Neural crest cell (in vitro differentiated cells): ENCODE results near the gene GPC6. TPM values are rescaled to one million over a fixed set of nuclear protein-coding genes. Genes with fewer than 3 reads are reported as not detected.

Experiments
- DNase-seq: peaks from one replicate; pipeline ENCODE4 v3.0.0; 2021; ENCODE audit warnings: low read depth, mixed read lengths, low spot score
- H3K27ac Mint-ChIP-seq: one replicate; pipeline ENCODE4 v1.8.0; 2021; ENCODE audit warnings: mild to moderate bottlenecking, mixed read lengths; ENCODE audit not compliant: unreplicated experiment
- H3K27me3 Mint-ChIP-seq: 2 replicates; pipeline ENCODE4 v1.8.0; 2021; ENCODE audit warnings: low read depth, mild to moderate bottlenecking, mixed read lengths
- H3K36me3 Mint-ChIP-seq: 2 replicates; pipeline ENCODE4 v1.8.0; 2021; ENCODE audit warnings: low read depth, mild to moderate bottlenecking, mixed read lengths
- H3K4me1 Mint-ChIP-seq: 2 replicates; pipeline ENCODE4 v1.8.0; 2021; ENCODE audit warnings: mixed read lengths
- H3K4me3 Mint-ChIP-seq: one replicate; pipeline ENCODE4 v1.8.0; 2021; ENCODE audit warnings: mild to moderate bottlenecking, mixed read lengths
- H3K9me3 Mint-ChIP-seq: 2 replicates; pipeline ENCODE4 v1.8.0; 2021; ENCODE audit warnings: mixed read lengths
- CTCF ChIP-seq: fragments of 200-600 bp; sonication (generic); conservative IDR thresholded peaks from 2 replicates; pipeline ENCODE4 v1.5.0; 2021; ENCODE audit warnings: antibody characterized with exemption, mild to moderate bottlenecking
- total RNA-seq: library from RNA; stranded (reverse); gene quantifications from 2 replicates; pipeline ENCODE4 v1.2.1, GENCODE V29; 2021

Gene GPC6
- total RNA-seq, 1 donor from 2014 or later: 13.4 TPM

GRCh38 chr13:94328381-94329041, 1101.9 kb downstream of the GPC6 start:
- H3K4me1 Mint-ChIP-seq: peaks cover 32% of the 10 kb centered on the region

GRCh38 chr13:94329277-94329676, 1102.7 kb downstream of the GPC6 start:
- no peak for TF ChIP-seq CTCF
- DNase-seq: no peak
- no peaks in the 10 kb centered on the region for H3K27me3 Mint-ChIP-seq

More at GRCh38 chr13:94328381-94329041, 1101.9 kb downstream of the GPC6 start:
- Mint-ChIP-seq H3K27me3 (no peaks in the 10 kb centered on the region), H3K36me3 (peaks cover 3% of the 10 kb centered on the region), H3K27ac (no peak overlapping the region), H3K9me3 (no peaks in the 10 kb centered on the region), H3K4me3 (no peak overlapping the region)
- TF ChIP-seq CTCF: no peak
- no peak for DNase-seq

GRCh38 chr13:94329754-94330551, 1103.3 kb downstream of the GPC6 start:
- H3K4me3 Mint-ChIP-seq: no peak overlapping the region

More at GRCh38 chr13:94329277-94329676, 1102.7 kb downstream of the GPC6 start:
- Mint-ChIP-seq H3K36me3 (peaks cover 3% of the 10 kb centered on the region), H3K9me3 (no peaks in the 10 kb centered on the region), H3K4me3 (no peak overlapping the region), H3K27ac (no peak overlapping the region), H3K4me1 (peaks cover 27% of the 10 kb centered on the region)

GRCh38 chr13:94330552-94331071, 1104.0 kb downstream of the GPC6 start:
- Mint-ChIP-seq H3K36me3 (peaks cover 3% of the 10 kb centered on the region), H3K9me3 (no peaks in the 10 kb centered on the region), H3K27ac (no peak overlapping the region), H3K4me3 (no peak overlapping the region), H3K4me1 (peaks cover 15% of the 10 kb centered on the region), H3K27me3 (no peaks in the 10 kb centered on the region)
- DNase-seq: no peak
- TF ChIP-seq CTCF: no peak

More at GRCh38 chr13:94329754-94330551, 1103.3 kb downstream of the GPC6 start:
- Mint-ChIP-seq H3K9me3 (no peaks in the 10 kb centered on the region), H3K27me3 (no peaks in the 10 kb centered on the region), H3K27ac (peak overlapping the region; percentile 36), H3K36me3 (peaks cover 3% of the 10 kb centered on the region), H3K4me1 (peaks cover 20% of the 10 kb centered on the region)
- no peak for DNase-seq
- no peak for TF ChIP-seq CTCF

GRCh38 chr13:94331281-94331680, 1104.7 kb downstream of the GPC6 start:
- no peak for DNase-seq
- peaks cover 3% of the 10 kb centered on the region for H3K36me3 Mint-ChIP-seq
- no peak overlapping the region for H3K27ac Mint-ChIP-seq
- no peak overlapping the region for H3K4me3 Mint-ChIP-seq
- H3K9me3 Mint-ChIP-seq: no peaks in the 10 kb centered on the region
- TF ChIP-seq CTCF: no peak
- peaks cover 11% of the 10 kb centered on the region for H3K4me1 Mint-ChIP-seq
- H3K27me3 Mint-ChIP-seq: no peaks in the 10 kb centered on the region
